ENCODE results near the gene P2RY2.

Gene P2RY2

GRCh38 chr11:73218106-73218829 lies at the start of gene P2RY2:
P2RY2 (plus strand) TSS chr11:73218281; CDS start chr11:73234160, 15,879 bp downstream.
- DNase-seq (ENCODE audit: low read depth), result peak; percentile 31

- no peak for DNase-seq (ENCODE audit: low read depth)
Observed at GRCh38 chr11:73168925-73169579, 49.0 kb upstream of the P2RY2 start.

- DNase-seq (ENCODE audit: low read depth), result no peak
Observed at GRCh38 chr11:73170140-73170539, 47.9 kb upstream of the P2RY2 start.

- DNase-seq (ENCODE audit: low read depth), result no peak
Observed at GRCh38 chr11:73171436-73172161, 46.5 kb upstream of the P2RY2 start.

- no peak for DNase-seq (ENCODE audit: low read depth)
Observed at GRCh38 chr11:73172992-73173656, 45.0 kb upstream of the P2RY2 start.

GRCh38 chr11:73173755-73174494 lies 44.2 kb upstream of the P2RY2 start:
- DNase-seq (ENCODE audit: low read depth), result no peak

- DNase-seq (ENCODE audit: low read depth), result no peak
Observed at GRCh38 chr11:73174495-73174791, 43.6 kb upstream of the P2RY2 start.

- no peak for DNase-seq (ENCODE audit: low read depth)
Observed at GRCh38 chr11:73175551-73176144, 42.4 kb upstream of the P2RY2 start.

GRCh38 chr11:73176145-73176873 lies 41.8 kb upstream of the P2RY2 start:
- DNase-seq (ENCODE audit: low read depth), result no peak

- DNase-seq (ENCODE audit: low read depth), result no peak
Observed at GRCh38 chr11:73176874-73177155, 41.3 kb upstream of the P2RY2 start.

- DNase-seq (ENCODE audit: low read depth), result no peak
Observed at GRCh38 chr11:73177380-73177777, 40.7 kb upstream of the P2RY2 start.

GRCh38 chr11:73177778-73178539 lies 40.1 kb upstream of the P2RY2 start:
- peak; percentile 72 for DNase-seq (ENCODE audit: low read depth)

GRCh38 chr11:73178681-73179080 lies 39.4 kb upstream of the P2RY2 start:
- DNase-seq (ENCODE audit: low read depth), result no peak

- no peak for DNase-seq (ENCODE audit: low read depth)
Observed at GRCh38 chr11:73182824-73183321, 35.2 kb upstream of the P2RY2 start.

GRCh38 chr11:73184953-73185671 lies 33.0 kb upstream of the P2RY2 start:
- peak; percentile 31 for DNase-seq (ENCODE audit: low read depth)

GRCh38 chr11:73185680-73186293 lies 32.3 kb upstream of the P2RY2 start:
- DNase-seq (ENCODE audit: low read depth), result no peak

GRCh38 chr11:73186294-73186850 lies 31.7 kb upstream of the P2RY2 start:
- DNase-seq (ENCODE audit: low read depth), result no peak

GRCh38 chr11:73186886-73187285 lies 31.2 kb upstream of the P2RY2 start:
- no peak for DNase-seq (ENCODE audit: low read depth)

GRCh38 chr11:73187854-73188253 lies 30.2 kb upstream of the P2RY2 start:
- DNase-seq (ENCODE audit: low read depth), result no peak
